ENCODE measurements around the gene CCL8.

The CCL8 gene

DNA sequence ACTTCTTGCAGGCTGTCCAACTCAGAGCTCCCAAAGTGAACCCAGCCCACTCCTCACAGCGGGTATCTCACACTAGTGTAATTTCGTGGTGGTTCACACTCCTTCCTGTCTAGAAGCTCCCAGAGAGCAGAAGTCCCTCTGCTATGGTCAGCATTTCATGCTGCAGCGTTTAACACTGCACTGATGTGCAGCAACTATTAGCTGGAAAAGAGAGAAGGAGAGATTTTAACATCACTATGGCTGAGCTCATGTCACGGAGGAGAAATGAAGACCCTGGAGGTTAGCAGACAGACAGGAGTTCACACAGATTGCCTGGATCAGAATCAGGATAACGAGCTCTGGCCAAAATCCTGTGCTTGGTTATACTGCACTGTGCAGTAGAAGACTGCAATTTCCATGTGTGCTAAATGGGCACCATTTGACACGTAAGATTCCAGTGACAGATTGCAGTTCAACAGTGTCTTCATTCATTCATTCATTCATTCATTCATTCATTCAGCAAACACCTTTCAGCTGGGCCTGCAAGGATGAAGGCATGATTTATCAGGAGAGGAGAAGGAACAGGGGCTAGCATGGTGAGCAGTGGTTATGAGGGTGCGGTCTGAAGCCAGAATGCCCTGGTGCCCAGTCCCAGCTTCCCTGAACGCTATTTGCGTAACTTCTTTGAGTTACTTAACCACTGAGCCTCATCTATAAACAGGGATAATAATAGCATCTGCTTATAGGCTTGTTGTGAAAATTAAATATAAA lies 49.1 kb downstream of the CCL8 start:
- DNase-seq: no peak

DNA sequence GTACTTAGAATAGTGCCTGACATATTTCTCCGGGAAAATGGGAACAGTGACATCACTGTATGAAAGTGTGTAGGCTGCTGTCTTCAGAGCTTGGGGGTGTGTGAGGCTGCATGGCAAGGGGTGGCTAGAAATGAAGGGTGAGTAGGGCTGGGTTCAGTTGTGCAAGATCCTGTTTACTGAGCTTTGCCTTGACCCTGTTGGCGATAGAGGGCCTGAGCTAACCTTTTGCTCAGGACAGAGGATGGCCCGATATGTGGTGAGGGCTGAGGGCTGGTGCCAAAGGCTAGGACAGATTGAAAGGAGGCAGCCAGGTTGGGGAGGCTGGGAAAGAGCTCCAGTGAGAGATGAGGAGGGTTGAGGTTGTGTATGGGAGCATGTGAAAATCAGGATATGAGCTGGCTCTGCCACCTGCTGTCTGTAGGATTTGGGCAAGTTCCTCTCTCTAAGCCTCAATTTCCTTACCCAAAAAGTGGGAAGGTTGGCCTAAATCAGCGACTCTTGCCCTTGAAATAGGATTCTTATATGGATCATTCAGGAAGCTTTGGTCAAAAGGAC lies 49.8 kb downstream of the CCL8 start:
- no peak for DNase-seq

DNA sequence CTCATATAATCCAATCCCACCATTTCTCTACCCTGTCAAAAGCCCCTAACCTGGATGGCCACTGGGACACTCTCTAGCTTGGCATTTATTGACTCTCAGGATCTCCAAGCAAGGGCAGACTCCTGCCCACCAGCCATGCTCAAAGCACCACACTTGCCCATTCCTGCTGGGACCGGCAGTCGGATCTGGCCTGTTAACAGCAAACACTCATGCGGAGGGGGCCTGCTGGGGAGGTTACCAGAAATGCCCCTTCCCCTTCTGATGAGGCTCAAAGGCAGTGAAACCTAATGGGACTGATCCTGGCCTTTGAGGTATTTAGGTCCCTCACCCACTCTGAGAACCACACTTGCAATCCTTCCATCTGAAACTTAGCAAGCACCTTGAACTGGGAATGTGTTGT lies 50.3 kb downstream of the CCL8 start:
- DNase-seq: no peak

DNA sequence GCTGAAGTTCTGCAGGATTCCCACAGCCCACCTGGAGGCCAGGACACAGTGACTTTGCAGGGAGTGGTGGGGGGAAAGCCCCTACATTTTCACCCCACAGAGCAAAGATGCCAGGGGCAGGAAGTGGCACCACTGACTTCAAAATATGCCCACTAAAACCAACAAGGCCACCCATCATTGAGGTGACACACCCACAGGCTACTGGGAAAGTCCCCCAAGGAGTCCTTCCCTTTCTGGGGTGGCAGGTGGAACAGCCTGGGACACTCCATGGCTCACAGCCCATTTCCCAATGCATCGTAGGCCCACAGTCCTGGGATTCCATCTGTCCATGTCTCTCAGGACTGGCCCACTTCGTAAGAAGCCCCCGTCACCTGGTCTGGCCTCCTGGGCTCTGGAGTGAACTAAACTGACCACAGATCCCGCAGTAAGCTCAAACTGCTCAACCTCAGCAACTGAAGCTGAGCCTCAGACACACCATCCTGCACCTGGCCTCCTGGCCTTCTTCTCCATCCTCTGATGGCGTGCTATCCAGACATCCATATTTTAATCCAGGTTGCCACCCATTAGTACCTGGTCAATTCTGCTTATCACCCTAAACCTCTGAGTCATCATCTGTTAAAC lies 51.3 kb downstream of the CCL8 start:
- DNase-seq: no peak

DNA sequence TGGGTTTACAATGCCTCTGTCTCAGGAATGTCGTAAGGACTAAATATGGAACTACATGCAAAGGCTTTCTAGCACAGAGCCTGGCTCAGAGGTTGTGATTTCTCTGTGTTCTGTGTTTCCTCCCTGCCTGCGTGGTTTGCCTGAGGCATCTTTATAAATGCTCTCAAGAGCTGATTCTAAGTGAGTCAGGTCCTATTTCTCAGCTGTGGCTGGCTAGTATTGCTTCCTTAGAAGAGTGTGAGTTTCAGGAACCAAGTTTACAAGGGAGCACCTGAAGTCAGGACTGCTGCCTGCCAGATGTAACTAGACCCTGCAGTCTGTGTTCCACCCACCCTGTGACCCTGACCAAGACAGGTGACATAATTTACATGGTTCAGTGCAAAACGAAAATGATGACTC lies 51.8 kb downstream of the CCL8 start:
- DNase-seq: no peak
